PC-9 (cell line): Measurements from ENCODE around the gene GALT. TPM values are rescaled to one million over a fixed set of nuclear protein-coding genes. Genes with fewer than 3 reads are reported as not detected.

ENCODE experiments used
- BruUV-seq: library from RNA; stranded (reverse); fragments of 400-500 nt; replicated peaks from 2 replicates; lab custom pipeline; 2021; lab: Mats Ljungman, UMichigan
- CTCF ChIA-PET: fragments of 300-600 bp; sonication (Branson Sonifier 250); formaldehyde crosslinking; loops from one replicate; lab custom pipeline; 2022; ENCODE audit warnings: antibody characterized with exemption; lab: Charles Lee
- POLR2A ChIA-PET: fragments of 300-600 bp; sonication (Branson Sonifier 250); formaldehyde crosslinking; loops from one replicate; lab custom pipeline; 2022; ENCODE audit warnings: antibody characterized with exemption; ENCODE audit not compliant: unreplicated experiment; lab: Charles Lee
- DNase-seq, 2 experiments: peaks; one replicate each; pipeline versions ENCODE4 v3.0.0 to v3.0.0-alpha.2; 2015 to 2022; ENCODE audit warnings: mixed read lengths in 1 of 2
- H2AFZ ChIP-seq: fragments of 200-600 bp; sonication (generic); 2 replicates; pipeline ENCODE4 v1.8.1; 2017; ENCODE audit warnings: antibody characterized with exemption
- H3F3A ChIP-seq: fragments of 200-600 bp; sonication (generic); 2 replicates; pipeline ENCODE4 v1.8.1; 2017; ENCODE audit warnings: antibody characterized with exemption, mild to moderate bottlenecking, low read depth; ENCODE audit not compliant: insufficient read depth
- H3K27ac ChIP-seq: fragments of 200-600 bp; sonication (generic); 2 replicates; pipeline ENCODE4 v1.6.1; 2016; ENCODE audit warnings: mixed run types
- H3K27me3 ChIP-seq: fragments of 200-600 bp; sonication (generic); 2 replicates; pipeline ENCODE4 v1.6.1; 2016; ENCODE audit warnings: low read depth, mixed run types; ENCODE audit not compliant: insufficient read depth
- H3K36me3 ChIP-seq: fragments of 200-600 bp; sonication (generic); 2 replicates; pipeline ENCODE4 v1.6.1; 2016; ENCODE audit warnings: low read depth, mixed run types
- H3K4me1 ChIP-seq: fragments of 200-600 bp; sonication (generic); replicated peaks from 2 replicates; pipeline ENCODE4 v1.6.1; 2016; ENCODE audit warnings: mixed run types; ENCODE audit not compliant: insufficient read depth
- H3K4me2 ChIP-seq: fragments of 200-600 bp; sonication (generic); 2 replicates; pipeline ENCODE4 v1.6.1; 2017; ENCODE audit warnings: mixed run types
- H3K4me3 ChIP-seq: fragments of 200-600 bp; sonication (generic); 2 replicates; pipeline ENCODE4 v1.6.1; 2016; ENCODE audit warnings: mixed run types
- H3K79me2 ChIP-seq: fragments of 200-600 bp; sonication (generic); 2 replicates; pipeline ENCODE4 v1.6.1; 2017; ENCODE audit warnings: low read depth, mixed run types
- H3K9me2 ChIP-seq: fragments of 200-600 bp; sonication (generic); 2 replicates; pipeline ENCODE4 v1.8.1; 2017; ENCODE audit warnings: mild to moderate bottlenecking; ENCODE audit not compliant: insufficient read depth
- H3K9me3 ChIP-seq: fragments of 200-600 bp; sonication (generic); 2 replicates; pipeline ENCODE4 v1.8.1; 2016; ENCODE audit warnings: low read depth; ENCODE audit not compliant: insufficient read depth
- H4K20me1 ChIP-seq: fragments of 200-600 bp; sonication (generic); 2 replicates; pipeline ENCODE4 v1.8.1; 2017; ENCODE audit not compliant: insufficient read depth
- EZH2 ChIP-seq: fragments of 200-600 bp; sonication (generic); IDR thresholded peaks from 2 replicates; pipeline ENCODE4 v1.8.0; 2017; ENCODE audit warnings: antibody characterized with exemption, low read depth
- intact Hi-C: fragments of 100-400 bp; cut with micrococcal nuclease; formaldehyde crosslinking; loops from one replicate; pipeline ENCODE4 v1.10.0; 2022; ENCODE audit not compliant: unreplicated experiment
- total RNA-seq: library from RNA; stranded (reverse); gene quantifications from 2 replicates; pipeline ENCODE4 v1.2.3, GENCODE V29; 2021
- TF ChIP-seq, protein P1 (sequence below): fragments of 200-600 bp; sonication (generic); conservative IDR thresholded peaks from 2 replicates; pipeline ENCODE4 v1.6.1; 2017; ENCODE audit warnings: mixed run types, antibody characterized with exemption, mild to moderate bottlenecking, moderate library complexity

The GALT gene
- total RNA-seq, 1 experiment from 2014 or later = 18.2 TPM

DNA sequence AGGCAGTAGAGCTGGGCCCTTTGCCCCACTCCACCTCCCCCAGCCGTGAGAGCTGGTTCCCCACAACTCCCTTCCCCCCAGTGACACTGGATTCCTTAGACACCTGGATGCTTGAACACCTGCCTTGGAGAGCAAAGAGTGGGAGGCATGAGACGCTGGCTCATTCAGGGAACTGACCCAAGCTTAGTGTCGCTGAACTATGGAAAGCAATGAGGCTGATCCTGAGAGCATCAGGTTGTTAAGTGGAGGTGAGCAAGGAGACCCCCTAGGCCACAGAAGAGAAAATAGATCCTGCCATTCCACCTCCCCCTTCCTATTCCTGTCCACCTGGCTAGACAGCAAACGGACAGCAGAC is 42.6 kb downstream of the GALT start:
- ChIA-PET CTCF (no interaction called here), POLR2A (no interaction called here)
- no TSS peak for BruUV-seq
- Histone ChIP-seq H3F3A (no peaks in the 10 kb centered on the region), H4K20me1 (no peaks in the 10 kb centered on the region), H2AFZ (no peak overlapping the region), H3K4me3 (no peak overlapping the region), H3K4me1 (no peaks in the 10 kb centered on the region), H3K79me2 (no peaks in the 10 kb centered on the region), H3K9me3 (no peaks in the 10 kb centered on the region), H3K4me2 (no peak overlapping the region), H3K27ac (no peak overlapping the region), H3K36me3 (no peaks in the 10 kb centered on the region), H3K27me3 (no peaks in the 10 kb centered on the region), H3K9me2 (no peaks in the 10 kb centered on the region)
- intact Hi-C loops = no loop called here
- no peak for DNase-seq
- TF ChIP-seq EZH2 = no peak
- TF ChIP-seq, protein P1, sequence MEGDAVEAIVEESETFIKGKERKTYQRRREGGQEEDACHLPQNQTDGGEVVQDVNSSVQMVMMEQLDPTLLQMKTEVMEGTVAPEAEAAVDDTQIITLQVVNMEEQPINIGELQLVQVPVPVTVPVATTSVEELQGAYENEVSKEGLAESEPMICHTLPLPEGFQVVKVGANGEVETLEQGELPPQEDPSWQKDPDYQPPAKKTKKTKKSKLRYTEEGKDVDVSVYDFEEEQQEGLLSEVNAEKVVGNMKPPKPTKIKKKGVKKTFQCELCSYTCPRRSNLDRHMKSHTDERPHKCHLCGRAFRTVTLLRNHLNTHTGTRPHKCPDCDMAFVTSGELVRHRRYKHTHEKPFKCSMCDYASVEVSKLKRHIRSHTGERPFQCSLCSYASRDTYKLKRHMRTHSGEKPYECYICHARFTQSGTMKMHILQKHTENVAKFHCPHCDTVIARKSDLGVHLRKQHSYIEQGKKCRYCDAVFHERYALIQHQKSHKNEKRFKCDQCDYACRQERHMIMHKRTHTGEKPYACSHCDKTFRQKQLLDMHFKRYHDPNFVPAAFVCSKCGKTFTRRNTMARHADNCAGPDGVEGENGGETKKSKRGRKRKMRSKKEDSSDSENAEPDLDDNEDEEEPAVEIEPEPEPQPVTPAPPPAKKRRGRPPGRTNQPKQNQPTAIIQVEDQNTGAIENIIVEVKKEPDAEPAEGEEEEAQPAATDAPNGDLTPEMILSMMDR = no peak

DNA sequence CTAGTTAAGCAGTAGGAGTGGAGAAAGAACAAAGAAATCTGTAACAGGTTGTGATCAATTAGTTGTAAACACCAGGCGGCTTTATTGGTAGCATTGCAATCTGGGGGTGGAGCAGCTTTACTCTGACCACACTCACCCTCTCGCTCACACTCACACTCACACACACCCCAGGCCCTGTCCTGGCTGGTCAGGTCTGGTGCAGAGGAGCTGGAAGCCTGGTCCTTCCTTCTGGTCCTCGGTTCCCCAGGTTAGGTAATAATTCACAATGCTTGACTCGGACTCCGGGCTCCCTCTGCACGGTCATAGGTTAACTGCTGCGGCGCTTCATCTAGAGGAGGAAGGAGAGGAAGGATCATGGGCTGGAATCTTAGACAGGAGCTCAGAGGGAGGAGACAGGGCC is 43.0 kb downstream of the GALT start:
- no peaks in the 10 kb centered on the region for H3K27me3 ChIP-seq
- no peak overlapping the region for H2AFZ ChIP-seq
- ChIA-PET POLR2A (interaction anchor here (0.6 kb wide), 1 partner anchor 24 kb away, joined by 4 read pairs; no protein-coding TSS in a partner anchor), CTCF (no interaction called here)
- H3K79me2 ChIP-seq = no peaks in the 10 kb centered on the region
- no peaks in the 10 kb centered on the region for H3K36me3 ChIP-seq
- H4K20me1 ChIP-seq = no peaks in the 10 kb centered on the region
- no peaks in the 10 kb centered on the region for H3K9me3 ChIP-seq
- DNase-seq = no peak
- no peaks in the 10 kb centered on the region for H3F3A ChIP-seq
- H3K4me1 ChIP-seq = no peaks in the 10 kb centered on the region
- BruUV-seq = no TSS peak
- intact Hi-C loops = no loop called here
- no peaks in the 10 kb centered on the region for H3K9me2 ChIP-seq
- no peak overlapping the region for H3K4me3 ChIP-seq
- no peak overlapping the region for H3K27ac ChIP-seq
- TF ChIP-seq EZH2 = no peak
- TF ChIP-seq, protein P1 = no peak
- H3K4me2 ChIP-seq = no peak overlapping the region

DNA sequence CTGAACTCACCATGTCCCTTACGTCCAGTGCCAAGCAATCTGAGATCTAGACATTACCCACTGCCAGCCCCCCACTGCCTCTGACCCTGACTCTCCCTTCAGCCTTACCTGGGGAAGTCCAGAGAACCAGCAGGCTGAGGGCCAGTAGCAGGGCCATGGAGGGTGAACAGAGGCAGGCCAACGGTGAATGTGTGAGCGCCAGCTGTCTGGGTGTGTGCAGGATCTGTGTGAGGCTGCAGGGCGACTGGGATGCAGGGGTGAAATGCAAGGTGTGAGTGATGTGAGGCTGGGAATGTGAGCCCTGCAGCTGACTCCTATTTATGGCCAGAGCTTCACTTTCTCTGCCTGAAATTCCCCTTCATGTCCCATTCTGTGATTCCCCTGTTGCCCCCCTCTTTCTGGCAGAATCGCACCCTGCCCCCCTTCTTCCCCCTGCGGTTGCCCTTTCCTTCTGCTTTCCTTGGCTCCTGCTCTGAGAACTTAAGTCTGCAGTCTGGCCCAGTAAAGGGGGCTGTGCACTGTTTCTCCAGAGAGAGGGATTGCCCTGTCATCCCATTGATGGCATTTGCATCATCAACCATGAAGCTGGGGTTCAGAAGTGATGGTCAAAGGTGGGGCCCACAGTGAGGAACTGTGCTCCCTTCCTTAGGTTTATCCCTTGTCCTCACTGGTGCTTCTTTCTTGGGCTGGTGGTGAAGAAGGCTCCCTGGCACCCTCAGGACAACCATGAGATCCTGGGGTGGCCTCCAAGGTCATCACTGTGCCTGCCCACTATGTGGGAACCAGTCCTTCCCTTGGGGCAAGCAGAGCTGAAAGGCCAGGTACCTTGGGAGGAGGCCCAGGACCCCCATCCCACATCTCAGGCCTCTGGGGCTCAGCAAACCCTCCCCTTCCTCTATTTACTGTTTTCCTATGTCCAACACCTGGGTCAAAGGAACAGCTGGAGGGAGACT is 44.8 kb downstream of the GALT start, which contains the start of gene CCL19:
CCL19 (minus strand) TSS at position 294 of the 953 bp plus-strand sequence; CDS start at position 157, 137 bp downstream.
- BruUV-seq = no TSS peak
- Histone ChIP-seq H3K27ac (no peak within 1 kb of the TSS), H3K4me2 (no peak within 1 kb of the TSS), H3K4me1 (no peaks in the 10 kb centered on the region), H4K20me1 (no peaks in the 10 kb centered on the region), H3K27me3 (no peaks in the 10 kb centered on the region), H3K79me2 (no peaks in the 10 kb centered on the region), H3F3A (no peaks in the 10 kb centered on the region), H3K4me3 (no peak within 1 kb of the TSS), H3K9me3 (no peaks in the 10 kb centered on the region), H2AFZ (no peak within 1 kb of the TSS), H3K9me2 (no peaks in the 10 kb centered on the region), H3K36me3 (no peaks in the 10 kb centered on the region)
- ChIA-PET POLR2A (no interaction called here), CTCF (no interaction called here)
- TF ChIP-seq EZH2 = no peak
- TF ChIP-seq, protein P1 = no peak
- intact Hi-C loops = no loop called here
- no peak for DNase-seq
